Endothelial cell of umbilical vein (primary cell): ENCODE measurements around the gene FRYL.

Experiments used
- CTCF ChIP-seq, 2 donors: IDR thresholded peaks; 1 replicate in 1 of 2; 2 replicates in 1 of 2; pipeline ENCODE4 v1.5.1; 2011; ENCODE audit warnings: low read length in 2 of 2, mild to moderate bottlenecking in 2 of 2, moderate library complexity in 2 of 2, control low read depth in 1 of 2, inconsistent platforms in 1 of 2, low read depth in 1 of 2; ENCODE audit not compliant: insufficient read depth in 1 of 2; ENCODE audit errors: extremely low read depth in 1 of 2
- EZH2 ChIP-seq: IDR thresholded peaks from 2 replicates; pipeline ENCODE4 v1.6.1; 2012; ENCODE audit warnings: borderline replicate concordance, low read depth, mild to moderate bottlenecking, moderate library complexity, low read length, inconsistent platforms; ENCODE audit not compliant: severe bottlenecking
- FOS ChIP-seq: IDR thresholded peaks from 2 replicates; pipeline ENCODE4 v1.6.1; 2011; ENCODE audit warnings: mild to moderate bottlenecking, low read length, moderate library complexity, borderline replicate concordance; ENCODE audit not compliant: insufficient read depth
- GATA2 ChIP-seq: IDR thresholded peaks from 2 replicates; pipeline ENCODE4 v1.7.0; 2011; ENCODE audit warnings: low read depth, mild to moderate bottlenecking, moderate library complexity, mixed read lengths, low read length; ENCODE audit not compliant: insufficient read length, insufficient read depth
- JUN ChIP-seq: IDR thresholded peaks from 2 replicates; pipeline ENCODE4 v1.6.1; 2011; ENCODE audit warnings: borderline replicate concordance, low read depth; ENCODE audit not compliant: insufficient read length, insufficient read depth
- MAX ChIP-seq: IDR thresholded peaks from 2 replicates; pipeline ENCODE4 v1.6.1; 2011; ENCODE audit not compliant: insufficient read depth, insufficient read length
- MYC ChIP-seq: IDR thresholded peaks from one replicate; pipeline ENCODE4 v1.6.1; 2011; ENCODE audit warnings: mild to moderate bottlenecking, low read depth, low read length
- POLR2A ChIP-seq: IDR thresholded peaks from 2 replicates; pipeline ENCODE4 v1.6.1; 2012; ENCODE audit warnings: low read depth, mild to moderate bottlenecking, control low read depth, low read length
- POLR2AphosphoS5 ChIP-seq: IDR thresholded peaks from 2 replicates; pipeline ENCODE4 v1.6.1; 2012; ENCODE audit warnings: low read depth, mild to moderate bottlenecking, control low read depth, low read length, moderate library complexity; ENCODE audit not compliant: insufficient read depth

GRCh38 chr4:48791313-48791712 is 11.2 kb upstream of the FRYL start:
- TF ChIP-seq POLR2A: no peak
- no peak for TF ChIP-seq CTCF (IDR thresholded peaks at IDR 0.05; ENCODE audit: extremely low read depth in 1 of 2, insufficient read depth in 1 of 2, low read depth in 1 of 2, low read length in 2 of 2)
- no peak for TF ChIP-seq MAX
- no peak for TF ChIP-seq POLR2AphosphoS5
- TF ChIP-seq EZH2: no peak
- TF ChIP-seq JUN: no peak
- TF ChIP-seq GATA2: no peak
- no peak for TF ChIP-seq MYC
- TF ChIP-seq FOS: no peak
